Ishikawa (cell line): ENCODE data around the gene SRPRB.

Source experiments
- CEBPB ChIP-seq: IDR thresholded peaks from 2 replicates; pipeline ENCODE4 v1.6.1; 2012
- CREB1 ChIP-seq: IDR thresholded peaks from 2 replicates; pipeline ENCODE4 v1.6.1; 2012; ENCODE audit warnings: low read depth
- EP300 ChIP-seq: IDR thresholded peaks from 2 replicates; pipeline ENCODE4 v1.6.1; 2012; ENCODE audit warnings: borderline replicate concordance
- FOXM1 ChIP-seq: IDR thresholded peaks from 2 replicates; pipeline ENCODE4 v1.6.1; 2012; ENCODE audit warnings: low read depth, borderline replicate concordance
- NFIC ChIP-seq: IDR thresholded peaks from 2 replicates; pipeline ENCODE4 v1.6.1; 2012
- RAD21 ChIP-seq: IDR thresholded peaks from 2 replicates; pipeline ENCODE4 v1.6.1; 2012; ENCODE audit warnings: low read depth
- REST ChIP-seq: IDR thresholded peaks from 2 replicates; pipeline ENCODE4 v1.6.1; 2012; ENCODE audit warnings: low read depth, mild to moderate bottlenecking
- TAF1 ChIP-seq: IDR thresholded peaks from 2 replicates; pipeline ENCODE4 v1.6.1; 2012; ENCODE audit warnings: low read depth, mild to moderate bottlenecking
- TEAD4 ChIP-seq: IDR thresholded peaks from 2 replicates; pipeline ENCODE4 v1.6.1; 2012
- USF1 ChIP-seq: IDR thresholded peaks from 2 replicates; pipeline ENCODE4 v1.6.1; 2012
- YY1 ChIP-seq: IDR thresholded peaks from 2 replicates; pipeline ENCODE4 v1.6.1; 2012; ENCODE audit warnings: low read depth
- TF ChIP-seq, protein P1 (sequence below): IDR thresholded peaks from 2 replicates; pipeline ENCODE4 v1.6.1; 2012

DNA sequence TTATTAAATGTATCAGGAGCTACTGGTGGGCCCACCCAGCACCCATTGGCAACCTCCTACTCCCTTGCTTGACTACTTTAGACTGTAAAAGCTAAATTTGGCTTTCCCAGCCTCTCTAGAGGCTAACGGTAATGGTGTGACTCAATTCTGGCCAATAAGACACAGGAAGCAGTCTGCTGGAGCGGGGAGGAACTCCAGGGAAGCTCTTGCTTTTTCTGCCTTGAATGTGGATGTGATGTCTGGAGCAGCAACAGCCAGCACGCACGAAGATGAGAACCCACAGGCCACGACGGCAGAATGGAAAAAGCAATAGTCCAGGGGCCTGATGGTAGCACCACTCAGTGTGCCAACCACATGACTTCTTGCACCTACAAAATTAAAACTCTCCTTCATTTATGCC is 50.2 kb downstream of the SRPRB start:
- TF ChIP-seq EP300 (no peak), USF1 (no peak), RAD21 (no peak), FOXM1 (no peak), CEBPB (no peak), TAF1 (no peak), YY1 (no peak), TEAD4 (no peak), REST (no peak), NFIC (no peak), CREB1 (no peak)
- TF ChIP-seq, protein P1, sequence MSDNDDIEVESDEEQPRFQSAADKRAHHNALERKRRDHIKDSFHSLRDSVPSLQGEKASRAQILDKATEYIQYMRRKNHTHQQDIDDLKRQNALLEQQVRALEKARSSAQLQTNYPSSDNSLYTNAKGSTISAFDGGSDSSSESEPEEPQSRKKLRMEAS = no peak
